ENCODE measurements around the gene OSGIN1. TPM values are rescaled to one million over a fixed set of nuclear protein-coding genes. Genes with fewer than 3 reads are reported as not detected.
A peak's percentile ranks its signal among the peaks of the same experiment; 100 is the strongest.

OSGIN1 gene
- polyA plus RNA-seq, 3 donors from 2014 or later = 0.11 to 0.59 TPM; not detected in 1

DNA sequence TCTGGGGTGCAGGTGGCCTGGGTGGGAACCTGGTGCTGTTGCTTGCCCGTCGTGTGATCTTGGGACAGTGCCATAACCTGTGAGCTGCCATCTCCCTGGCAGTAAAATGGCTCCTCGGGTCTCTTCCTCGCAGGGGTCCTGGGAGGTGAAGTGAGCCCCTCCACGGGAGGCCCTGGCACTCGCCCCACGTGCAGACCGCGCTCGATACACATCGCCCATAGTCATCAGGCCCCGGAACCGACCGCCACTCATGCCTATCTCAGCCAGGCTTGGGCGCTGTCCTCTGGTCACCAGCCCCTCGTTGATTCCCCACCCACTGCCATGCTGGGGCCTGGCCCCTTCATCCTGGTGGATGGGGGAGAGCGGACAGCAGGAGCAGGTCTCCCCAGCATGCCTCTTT is 21.5 kb upstream of the OSGIN1 start:
- H3K4me3 Mint-ChIP-seq = no peak overlapping the region
- no peaks in the 10 kb centered on the region for H3K9me3 Mint-ChIP-seq
- peaks cover 20% of the 10 kb centered on the region in 2 donors for H3K4me1 Mint-ChIP-seq
- H3K27ac Mint-ChIP-seq = no peak overlapping the region
- H3K36me3 Mint-ChIP-seq = peaks cover 0 to 3% (median 0%) of the 10 kb centered on the region in 3 donors
- H3K27me3 Mint-ChIP-seq (ENCODE audit: low read depth in 3 of 3) = peaks cover 0 to 3% (median 1%) of the 10 kb centered on the region in 3 donors
- DNase-seq = no peak

- no peak overlapping the region for H3K27ac Mint-ChIP-seq
- peaks cover 0 to 3% (median 0%) of the 10 kb centered on the region in 3 donors for H3K36me3 Mint-ChIP-seq
- no peak overlapping the region for H3K4me3 Mint-ChIP-seq
- no peaks in the 10 kb centered on the region for H3K9me3 Mint-ChIP-seq
- H3K27me3 Mint-ChIP-seq (ENCODE audit: low read depth in 3 of 3) = peaks cover 0 to 3% (median 1%) of the 10 kb centered on the region in 3 donors
- H3K4me1 Mint-ChIP-seq = peaks cover 16 to 19% of the 10 kb centered on the region in 2 donors
- no peak for DNase-seq
These were observed 20.7 kb upstream of the OSGIN1 start for GRCh38 chr16:83932304-83932703.

DNA sequence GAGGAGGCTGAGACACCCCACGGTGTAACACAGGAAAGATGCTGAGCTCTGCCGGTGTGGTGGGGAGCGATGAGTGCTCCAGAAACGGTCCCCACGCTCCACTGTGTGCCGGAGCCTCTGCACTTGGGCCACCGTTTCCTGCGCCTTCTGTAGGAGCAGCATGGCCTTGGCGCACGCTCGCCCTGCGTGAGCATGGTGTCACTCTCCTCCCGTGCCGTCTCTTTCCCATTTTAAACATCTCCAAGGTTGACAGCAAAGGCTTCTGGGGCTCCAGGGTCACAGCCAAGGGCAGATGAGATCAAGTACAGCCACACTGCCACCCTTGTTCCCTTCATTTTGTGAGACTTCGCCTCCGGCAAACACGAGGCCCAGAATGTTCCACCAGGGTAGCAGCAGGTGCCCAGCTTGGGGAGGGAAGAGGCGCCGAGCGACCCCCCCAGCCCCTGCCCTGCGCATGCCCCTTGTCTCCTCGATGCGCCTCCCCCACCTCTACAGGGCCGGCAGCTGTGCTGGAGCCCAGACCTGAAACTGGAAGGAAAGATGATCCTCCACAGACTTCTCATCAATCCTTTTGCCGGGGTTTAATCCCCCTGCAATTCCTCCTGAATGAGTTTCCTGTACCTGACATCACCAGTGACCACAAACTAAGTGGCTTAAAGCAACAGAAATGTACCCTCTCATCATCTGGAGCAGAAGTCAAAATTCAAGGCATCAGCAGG is 19.9 kb upstream of the OSGIN1 start:
- H3K27ac Mint-ChIP-seq = peak overlapping the region in 1 of 6 donors; percentile 7
- peaks cover 0 to 3% (median 0%) of the 10 kb centered on the region in 3 donors for H3K36me3 Mint-ChIP-seq
- peaks cover 11 to 12% of the 10 kb centered on the region in 2 donors for H3K4me1 Mint-ChIP-seq
- no peak overlapping the region for H3K4me3 Mint-ChIP-seq
- DNase-seq = no peak
- H3K27me3 Mint-ChIP-seq (ENCODE audit: low read depth in 3 of 3) = peaks cover 1 to 3% (median 2%) of the 10 kb centered on the region in 3 donors
- H3K9me3 Mint-ChIP-seq = no peaks in the 10 kb centered on the region

- no peak overlapping the region for H3K27ac Mint-ChIP-seq
- no peaks in the 10 kb centered on the region for H3K36me3 Mint-ChIP-seq
These were observed 19.0 kb upstream of the OSGIN1 start for GRCh38 chr16:83933885-83934683.

GRCh38 chr16:83934684-83934977 is 18.4 kb upstream of the OSGIN1 start:
- H3K27ac Mint-ChIP-seq = no peak overlapping the region
- H3K9me3 Mint-ChIP-seq = no peaks in the 10 kb centered on the region
- H3K4me1 Mint-ChIP-seq = peaks cover 0 to 2% of the 10 kb centered on the region in 2 donors
- no peaks in the 10 kb centered on the region for H3K36me3 Mint-ChIP-seq
- H3K4me3 Mint-ChIP-seq = no peak overlapping the region
- peaks cover 1 to 4% (median 2%) of the 10 kb centered on the region in 3 donors for H3K27me3 Mint-ChIP-seq (ENCODE audit: low read depth in 3 of 3)
- no peak for DNase-seq

More at GRCh38 chr16:83933885-83934683, 19.0 kb upstream of the OSGIN1 start:
- H3K27me3 Mint-ChIP-seq (ENCODE audit: low read depth in 3 of 3) = peaks cover 1 to 3% (median 2%) of the 10 kb centered on the region in 3 donors
- no peak overlapping the region for H3K4me3 Mint-ChIP-seq
- no peaks in the 10 kb centered on the region for H3K9me3 Mint-ChIP-seq
- H3K4me1 Mint-ChIP-seq = peaks cover 1 to 2% of the 10 kb centered on the region in 2 donors
- no peak for DNase-seq

- no peak overlapping the region for H3K27ac Mint-ChIP-seq
- H3K9me3 Mint-ChIP-seq = no peaks in the 10 kb centered on the region
- no peaks in the 10 kb centered on the region for H3K4me1 Mint-ChIP-seq
- DNase-seq = no peak
- H3K27me3 Mint-ChIP-seq (ENCODE audit: low read depth in 3 of 3) = peaks cover 1 to 5% (median 2%) of the 10 kb centered on the region in 3 donors
- no peaks in the 10 kb centered on the region for H3K36me3 Mint-ChIP-seq
- H3K4me3 Mint-ChIP-seq = no peak overlapping the region
These were observed 17.8 kb upstream of the OSGIN1 start for GRCh38 chr16:83935005-83935857.

- H3K4me3 Mint-ChIP-seq = no peak overlapping the region
- no peak overlapping the region for H3K27ac Mint-ChIP-seq
- no peaks in the 10 kb centered on the region for H3K4me1 Mint-ChIP-seq
- DNase-seq = no peak
- H3K9me3 Mint-ChIP-seq = no peaks in the 10 kb centered on the region
- H3K36me3 Mint-ChIP-seq = no peaks in the 10 kb centered on the region
- H3K27me3 Mint-ChIP-seq (ENCODE audit: low read depth in 3 of 3) = peaks cover 1 to 6% (median 5%) of the 10 kb centered on the region in 3 donors
These were observed 17.2 kb upstream of the OSGIN1 start for GRCh38 chr16:83935858-83936255.

- H3K27me3 Mint-ChIP-seq (ENCODE audit: low read depth in 3 of 3) = peaks cover 3 to 6% (median 5%) of the 10 kb centered on the region in 3 donors
- no peaks in the 10 kb centered on the region for H3K36me3 Mint-ChIP-seq
- H3K4me3 Mint-ChIP-seq = no peak overlapping the region
- no peak overlapping the region for H3K27ac Mint-ChIP-seq
- DNase-seq = no peak
- H3K4me1 Mint-ChIP-seq = no peaks in the 10 kb centered on the region
- H3K9me3 Mint-ChIP-seq = no peaks in the 10 kb centered on the region
These were observed 16.4 kb upstream of the OSGIN1 start for GRCh38 chr16:83936581-83937165.

DNA sequence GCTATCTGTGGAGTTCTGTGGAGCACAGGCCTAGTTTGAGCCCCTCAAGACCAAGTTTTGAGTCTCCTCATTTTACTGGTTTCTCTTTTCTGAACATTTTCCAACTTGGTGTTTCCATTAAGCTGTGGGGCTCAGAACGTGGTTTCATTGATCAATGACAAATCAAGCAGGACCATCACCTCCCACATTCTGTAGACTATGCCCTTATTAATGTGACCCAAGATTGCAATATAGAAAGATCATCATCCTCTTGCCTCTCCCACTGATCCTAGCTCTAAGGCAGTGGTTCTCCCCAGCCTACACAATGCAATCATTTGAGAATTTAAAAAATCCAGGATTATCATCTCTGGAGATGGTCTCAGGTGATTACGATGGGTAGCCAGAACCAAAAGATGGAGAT is 15.8 kb upstream of the OSGIN1 start:
- peaks cover 3 to 6% (median 4%) of the 10 kb centered on the region in 3 donors for H3K27me3 Mint-ChIP-seq (ENCODE audit: low read depth in 3 of 3)
- DNase-seq = no peak
- H3K27ac Mint-ChIP-seq = no peak overlapping the region
- no peaks in the 10 kb centered on the region for H3K9me3 Mint-ChIP-seq
- H3K4me1 Mint-ChIP-seq = no peaks in the 10 kb centered on the region
- H3K36me3 Mint-ChIP-seq = no peaks in the 10 kb centered on the region
- H3K4me3 Mint-ChIP-seq = no peak overlapping the region

GRCh38 chr16:83937922-83938885 is 14.8 kb upstream of the OSGIN1 start:
- Mint-ChIP-seq H3K9me3 (no peaks in the 10 kb centered on the region), H3K36me3 (no peaks in the 10 kb centered on the region), H3K4me1 (no peaks in the 10 kb centered on the region), H3K27ac (no peak overlapping the region), H3K27me3 (ENCODE audit: low read depth in 3 of 3) (peaks cover 3 to 6% (median 4%) of the 10 kb centered on the region in 3 donors), H3K4me3 (no peak overlapping the region)
- no peak for DNase-seq

- H3K4me3 Mint-ChIP-seq = no peak overlapping the region
- peaks cover 1 to 9% (median 4%) of the 10 kb centered on the region in 3 donors for H3K27me3 Mint-ChIP-seq (ENCODE audit: low read depth in 3 of 3)
- H3K27ac Mint-ChIP-seq = no peak overlapping the region
- no peaks in the 10 kb centered on the region for H3K9me3 Mint-ChIP-seq
- no peaks in the 10 kb centered on the region for H3K36me3 Mint-ChIP-seq
- no peak for DNase-seq
- H3K4me1 Mint-ChIP-seq = no peaks in the 10 kb centered on the region
These were observed 13.7 kb upstream of the OSGIN1 start for GRCh38 chr16:83939266-83939855.

GRCh38 chr16:83940119-83940518 is 12.9 kb upstream of the OSGIN1 start:
- no peaks in the 10 kb centered on the region for H3K4me1 Mint-ChIP-seq
- no peak overlapping the region for H3K4me3 Mint-ChIP-seq
- H3K27me3 Mint-ChIP-seq (ENCODE audit: low read depth in 3 of 3) = peaks cover 2 to 9% (median 3%) of the 10 kb centered on the region in 3 donors
- no peak overlapping the region for H3K27ac Mint-ChIP-seq
- H3K36me3 Mint-ChIP-seq = no peaks in the 10 kb centered on the region
- no peaks in the 10 kb centered on the region for H3K9me3 Mint-ChIP-seq
- DNase-seq = no peak
